ENCODE measurements around the gene GDF2.
A peak's percentile ranks its signal among the peaks of the same experiment; 100 is the strongest.

GDF2 gene

DNA sequence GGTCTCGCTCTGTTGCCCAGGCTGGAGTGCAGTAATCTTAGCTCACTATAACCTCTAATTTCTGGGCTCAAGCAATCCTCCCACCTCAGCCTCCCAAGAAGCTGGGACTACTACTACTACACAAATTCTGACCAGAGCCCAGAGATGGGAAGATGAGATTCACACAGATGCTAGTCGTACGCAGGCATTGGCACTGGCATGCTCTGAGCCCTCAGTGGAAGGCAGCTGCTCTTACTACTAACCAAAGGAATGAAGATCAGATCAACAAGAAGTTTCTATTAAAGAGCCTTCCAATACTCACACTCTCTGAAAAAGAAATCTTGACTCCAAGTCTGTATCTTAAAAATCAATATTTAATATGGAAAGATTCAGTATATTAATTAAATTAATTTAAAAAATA lies 10.7 kb downstream of the GDF2 start:
- no peak for DNase-seq (ENCODE audit: low read depth in 2 of 2)

DNA sequence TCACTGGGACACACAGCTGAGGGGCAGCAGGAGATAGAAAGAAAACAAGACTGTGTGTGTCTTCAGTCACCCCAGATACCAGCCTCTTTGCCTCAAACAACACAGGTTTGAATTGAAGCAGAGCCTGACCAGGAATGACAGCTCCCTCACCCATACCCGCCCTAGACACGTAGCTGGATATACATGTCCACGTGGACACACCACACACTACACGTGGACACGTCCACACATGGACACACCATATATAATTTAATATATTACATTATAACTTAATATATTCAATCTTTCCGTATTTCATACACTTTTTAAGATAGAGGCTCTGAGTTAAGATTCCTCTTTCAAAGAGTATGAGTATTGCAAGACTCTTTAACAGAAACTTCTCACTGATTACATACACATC lies 11.3 kb downstream of the GDF2 start:
- no peak for DNase-seq (ENCODE audit: low read depth in 2 of 2)

DNA sequence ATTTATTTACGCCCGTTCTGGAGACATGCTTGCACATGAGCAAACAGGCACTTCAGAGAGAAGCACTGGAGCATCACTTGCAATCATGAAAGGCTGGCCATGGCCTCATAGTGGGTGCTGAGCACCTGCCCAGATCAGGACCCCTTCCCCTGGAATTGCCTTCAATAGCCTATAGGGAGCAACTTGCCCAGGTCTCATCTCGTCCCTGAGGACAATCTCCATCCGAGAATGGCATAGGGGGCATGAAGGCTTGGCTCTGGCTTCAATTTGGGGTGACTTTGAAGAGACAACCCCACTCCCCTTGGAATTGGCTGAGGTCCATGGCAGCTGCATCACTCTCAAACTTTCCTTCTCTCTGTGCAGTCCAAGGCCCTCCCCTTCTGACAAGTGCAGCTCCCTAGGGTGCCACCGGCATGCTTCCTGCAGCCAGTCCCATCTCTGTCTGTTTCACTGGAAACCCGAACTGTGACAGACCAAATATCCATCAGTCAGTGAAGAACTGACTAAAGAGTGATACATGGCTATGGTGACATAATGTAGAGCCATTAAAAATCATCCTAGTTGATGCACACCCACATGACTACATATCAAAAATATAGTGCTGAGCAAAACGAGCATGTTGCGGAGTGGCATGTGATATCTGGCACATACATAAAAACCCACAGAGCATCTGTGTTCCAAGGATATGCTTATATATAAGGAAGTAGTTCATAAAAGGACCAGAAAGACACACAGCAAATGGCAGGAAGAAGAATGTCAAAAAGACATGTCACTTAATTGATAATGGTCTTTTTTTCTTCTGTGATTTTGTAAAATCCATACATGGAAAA lies 12.4 kb downstream of the GDF2 start:
- no peak for DNase-seq (ENCODE audit: low read depth in 2 of 2)

DNA sequence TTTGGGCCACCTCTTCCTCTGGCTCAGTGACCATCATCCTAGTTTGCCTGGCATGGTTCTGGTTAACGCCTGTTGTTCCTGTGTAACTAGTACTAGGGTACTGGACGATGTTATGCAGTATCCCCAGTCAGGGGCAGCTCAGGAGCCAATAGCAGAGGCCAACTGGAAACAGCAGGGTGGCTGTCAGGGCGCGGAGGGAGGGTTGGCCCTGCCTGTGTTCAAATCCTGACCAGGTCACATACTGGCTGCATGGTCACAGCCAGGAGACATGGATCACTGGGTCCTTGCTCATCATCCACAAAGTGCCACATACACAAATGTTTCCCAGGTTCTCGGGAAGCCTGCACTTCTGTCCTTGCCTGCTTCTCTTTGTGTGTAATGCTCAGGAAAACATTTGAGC lies 13.7 kb downstream of the GDF2 start:
- DNase-seq (ENCODE audit: low read depth in 2 of 2): no peak

DNA sequence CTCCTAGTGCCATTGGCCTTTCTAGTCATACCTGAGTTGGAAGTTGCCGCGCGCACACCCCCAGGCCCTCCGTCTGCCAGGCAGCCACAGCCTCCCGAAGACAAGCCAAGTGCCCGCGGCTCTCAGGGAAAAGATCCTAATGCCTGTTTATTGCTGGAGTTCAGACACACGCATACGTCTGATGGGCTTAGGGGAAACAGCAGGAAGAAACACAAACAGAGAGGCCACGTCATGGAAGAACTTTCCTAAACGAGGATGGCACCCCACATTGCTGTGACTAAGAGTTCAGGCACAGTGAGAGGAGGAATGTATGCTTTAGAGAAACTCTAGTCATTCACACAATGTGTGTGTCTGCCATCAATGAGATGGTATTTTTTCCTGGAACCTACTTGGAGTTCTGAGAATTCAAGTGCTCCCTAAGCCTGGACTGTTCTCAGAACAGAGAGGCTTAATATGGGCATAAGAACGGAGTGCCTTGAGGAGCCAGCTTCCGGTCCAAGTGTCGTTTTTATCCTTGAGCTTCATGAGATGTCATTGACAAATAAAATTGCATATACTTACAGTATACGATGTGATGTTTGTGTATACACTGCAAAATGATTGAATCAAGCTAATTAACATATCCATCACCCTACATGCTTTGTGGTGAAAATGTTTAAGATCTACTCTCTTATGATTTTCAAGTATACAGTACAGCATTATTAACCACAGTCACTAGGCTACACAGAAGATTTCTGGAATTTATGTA lies 14.3 kb downstream of the GDF2 start:
- no peak for DNase-seq (ENCODE audit: low read depth in 2 of 2)

DNA sequence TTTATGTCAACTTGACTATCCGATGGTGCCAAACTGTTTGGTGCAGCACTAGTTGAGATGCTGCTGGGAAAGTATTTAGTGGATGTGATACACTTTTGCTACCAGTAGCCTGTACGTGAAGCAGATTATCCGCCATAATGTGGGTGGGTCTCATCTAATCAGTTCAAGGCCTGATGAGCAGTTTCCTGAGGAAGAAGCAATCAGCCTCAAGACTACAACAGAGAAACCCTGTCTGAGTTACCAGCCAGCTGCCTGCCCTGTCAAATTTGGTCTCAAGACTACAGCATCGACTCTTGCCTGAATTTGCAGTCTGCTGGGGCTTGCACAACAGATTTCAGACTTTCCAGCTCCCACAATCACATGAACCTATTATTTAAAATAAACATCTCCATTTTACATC lies 15.1 kb downstream of the GDF2 start:
- no peak for DNase-seq (ENCODE audit: low read depth in 2 of 2)

DNA sequence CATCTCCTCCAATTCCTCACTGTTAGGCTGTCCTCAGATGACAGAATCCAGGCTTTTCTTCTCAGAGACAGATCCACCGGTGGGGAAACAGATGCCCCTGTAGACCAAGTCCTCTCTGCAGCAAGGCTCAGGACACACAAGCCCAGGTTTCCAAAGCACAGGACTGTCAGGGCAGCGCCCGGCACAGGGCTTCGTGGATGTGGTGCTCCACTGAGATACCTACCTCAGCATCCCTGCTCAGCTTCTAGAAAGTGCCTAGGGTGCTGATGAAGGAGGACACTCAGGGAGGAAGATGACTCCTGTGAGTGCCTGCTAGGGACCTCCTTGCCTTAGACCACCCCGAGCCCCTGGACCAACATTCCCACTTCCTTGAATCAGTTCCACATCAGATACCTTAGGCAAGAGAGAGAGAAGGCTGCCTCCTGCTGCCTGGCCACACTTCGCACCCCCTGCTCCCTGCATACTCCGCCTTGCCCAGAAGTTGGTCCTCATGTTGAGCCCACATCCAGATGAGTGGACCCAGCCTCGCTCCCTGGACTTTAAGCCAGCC lies 17.0 kb downstream of the GDF2 start:
- DNase-seq (ENCODE audit: low read depth in 2 of 2): no peak

DNA sequence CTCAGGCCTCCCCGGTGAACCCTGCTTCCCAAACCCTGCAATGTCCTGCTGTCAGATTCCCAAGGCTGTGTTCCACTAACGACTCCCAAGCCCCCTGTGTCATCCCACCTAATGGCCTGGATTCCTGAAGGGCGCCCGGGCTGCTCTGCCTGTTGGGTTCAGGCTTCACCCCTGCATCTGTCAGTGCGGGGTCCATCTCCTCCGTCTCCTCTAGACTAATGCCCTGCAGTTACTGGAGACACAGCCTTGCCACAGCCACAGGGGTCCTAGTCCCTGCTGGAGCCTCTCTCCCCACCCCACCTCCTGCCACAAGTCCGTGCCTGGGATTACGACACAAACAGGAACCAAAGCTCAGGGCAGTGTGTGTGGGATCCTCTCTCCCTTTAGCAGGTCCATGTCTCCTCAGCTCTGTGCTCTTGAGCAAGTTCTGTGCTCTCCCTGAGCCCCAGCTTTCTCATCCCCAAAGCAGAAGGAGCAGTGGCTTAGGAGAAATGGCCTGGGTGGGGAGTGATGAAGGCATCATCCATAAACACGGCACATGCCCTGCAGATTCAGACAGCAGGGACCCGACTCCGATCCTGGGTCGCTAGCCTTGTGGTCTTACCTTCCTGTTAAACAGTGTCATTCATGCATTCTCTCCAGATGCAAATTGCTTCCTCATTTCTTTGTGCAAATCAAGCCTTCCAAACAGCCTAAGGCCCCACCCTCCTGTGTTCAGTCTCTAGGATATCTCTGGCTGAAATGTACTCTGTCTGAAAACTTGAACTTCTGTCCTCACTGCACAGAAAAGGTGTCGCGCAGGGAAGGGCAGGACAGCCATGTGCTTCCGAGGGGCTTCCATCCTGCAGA lies 17.7 kb downstream of the GDF2 start:
- DNase-seq (ENCODE audit: low read depth in 2 of 2): no peak

DNA sequence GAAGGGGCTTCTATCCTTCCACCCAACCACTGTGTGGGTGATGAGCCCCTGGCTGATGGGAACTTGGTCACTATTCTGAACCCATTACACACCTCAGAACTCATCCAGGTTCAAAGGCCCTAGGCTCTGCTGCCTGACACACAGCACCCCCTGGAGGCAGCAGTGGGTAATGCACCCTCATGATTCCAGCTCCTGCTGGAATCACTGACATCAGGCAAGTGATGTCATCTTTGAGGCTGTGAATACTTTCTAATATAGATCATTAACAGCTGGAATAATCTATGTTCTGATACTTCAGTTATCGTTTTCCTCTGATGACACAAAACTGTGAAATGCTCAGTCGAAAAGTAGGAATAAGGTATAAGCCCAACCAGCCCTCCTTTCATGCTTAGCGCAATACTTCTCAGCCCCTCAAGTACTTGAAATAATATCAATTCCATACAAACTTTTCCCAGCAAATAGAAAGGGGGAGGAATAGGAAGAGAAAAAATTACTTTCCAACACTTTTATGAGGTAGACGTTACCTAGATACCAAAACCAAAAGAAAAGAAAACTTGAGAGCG lies 18.4 kb downstream of the GDF2 start:
- DNase-seq (ENCODE audit: low read depth in 2 of 2): peak; percentile 68

DNA sequence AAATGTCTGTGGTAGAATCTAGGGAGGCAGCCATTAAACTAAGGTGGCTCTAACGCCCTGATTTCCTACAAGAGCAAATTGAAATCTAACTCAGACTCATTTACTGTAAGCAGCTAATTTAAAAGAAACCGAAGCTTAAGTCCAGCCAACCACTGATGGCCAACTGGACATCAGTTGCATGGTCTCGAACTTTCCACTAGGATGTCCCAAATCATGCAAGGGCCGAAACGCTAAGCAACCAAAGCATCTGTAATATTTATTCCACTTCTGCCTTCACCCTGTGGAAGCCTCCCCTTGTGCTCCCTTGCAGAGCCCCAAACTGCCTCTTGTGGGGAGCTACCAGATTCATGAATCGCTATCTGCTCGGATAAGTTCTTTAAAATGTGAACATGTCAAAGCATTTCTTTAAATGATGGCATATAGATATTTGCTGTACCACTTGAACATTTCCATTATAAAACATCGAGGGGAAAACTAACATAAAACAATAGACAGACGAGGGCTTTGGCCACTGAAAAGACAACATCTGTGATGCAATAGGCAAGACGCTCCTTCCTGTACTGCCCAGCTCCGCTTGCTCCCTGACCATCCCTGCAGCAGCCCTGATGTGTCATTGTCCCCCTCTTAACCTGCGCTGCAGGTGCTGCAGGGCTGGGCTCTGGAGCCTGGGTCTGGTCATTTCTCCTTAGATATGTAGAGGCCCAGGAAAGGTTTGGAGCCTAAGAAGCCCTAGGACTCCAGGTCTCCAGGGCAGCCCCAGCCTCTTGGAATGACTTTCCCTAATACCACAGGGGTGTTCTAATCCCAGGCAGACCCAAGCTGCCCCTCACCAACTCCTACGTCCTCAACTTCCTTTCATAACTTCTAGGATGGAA lies 23.0 kb downstream of the GDF2 start:
- DNase-seq (ENCODE audit: low read depth in 2 of 2): no peak

DNA sequence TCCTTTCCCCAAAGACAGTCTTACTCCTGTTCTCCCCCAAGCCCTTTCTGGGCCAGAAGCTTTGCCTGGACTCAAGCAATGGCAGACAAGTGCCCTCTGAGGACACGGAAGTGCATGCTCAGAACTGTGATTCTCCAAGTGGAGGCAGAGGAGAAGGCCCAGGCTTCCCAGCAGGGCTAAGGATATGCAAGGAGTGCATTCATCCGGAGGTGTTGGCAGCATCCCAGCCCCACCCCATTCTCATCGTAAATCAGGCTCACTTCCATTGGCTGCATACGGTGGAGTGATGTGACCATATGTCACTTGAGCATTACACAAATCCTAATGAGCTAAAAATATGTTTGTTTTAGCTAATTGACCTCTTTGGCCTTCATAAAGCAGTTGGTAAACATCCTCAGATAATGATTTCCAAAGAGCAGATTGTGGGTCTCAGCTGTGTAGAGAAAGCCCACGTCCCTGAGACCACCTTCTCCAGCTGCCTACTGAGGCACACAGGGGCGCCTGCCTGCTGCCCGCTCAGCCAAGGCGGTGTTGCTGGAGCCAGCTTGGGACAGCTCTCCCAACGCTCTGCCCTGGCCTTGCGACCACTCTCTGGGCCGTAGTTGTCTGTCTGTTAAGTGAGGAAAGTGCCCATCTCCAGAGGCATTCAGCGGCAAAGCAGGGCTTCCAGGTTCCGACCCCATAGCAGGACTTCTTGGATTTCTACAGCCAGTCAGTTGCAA lies 24.5 kb downstream of the GDF2 start:
- DNase-seq (ENCODE audit: low read depth in 2 of 2): no peak

DNA sequence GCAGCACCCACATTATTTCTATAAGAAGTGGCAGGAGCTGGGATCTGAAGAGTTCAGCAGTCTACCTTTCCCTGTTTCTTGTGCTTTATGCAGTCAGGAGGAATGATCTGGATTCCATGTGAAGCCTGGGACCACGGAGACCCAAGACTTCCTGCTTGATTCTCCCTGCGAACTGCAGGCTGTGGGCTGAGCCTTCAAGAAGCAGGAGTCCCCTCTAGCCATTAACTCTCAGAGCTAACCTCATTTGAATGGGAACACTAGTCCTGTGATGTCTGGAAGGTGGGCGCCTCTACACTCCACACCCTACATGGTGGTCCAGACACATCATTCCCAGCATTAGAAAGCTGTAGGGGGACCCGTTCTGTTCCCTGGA lies 25.0 kb downstream of the GDF2 start:
- DNase-seq (ENCODE audit: low read depth in 2 of 2): no peak

DNA sequence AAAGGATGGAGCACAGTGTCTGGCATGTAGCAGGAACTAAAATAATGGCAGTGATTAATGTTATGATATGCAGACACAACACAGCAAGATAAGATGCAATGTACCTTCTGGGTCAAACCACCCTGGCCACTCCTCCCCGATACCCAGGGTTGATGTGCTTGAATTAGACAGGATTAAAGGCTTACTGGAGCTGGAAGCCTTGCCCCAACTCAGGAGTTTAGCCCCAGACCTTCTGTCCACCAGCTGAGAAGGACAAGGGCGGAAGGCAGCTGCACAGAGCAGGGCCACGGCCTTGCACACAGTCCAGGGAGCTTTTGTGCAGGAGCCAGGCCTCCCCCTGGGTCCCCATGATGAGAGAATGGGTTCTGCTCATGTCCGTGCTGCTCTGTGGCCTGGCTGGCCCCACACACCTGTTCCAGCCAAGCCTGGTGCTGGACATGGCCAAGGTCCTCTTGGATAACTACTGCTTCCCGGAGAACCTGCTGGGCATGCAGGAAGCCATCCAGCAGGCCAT lies 25.9 kb downstream of the GDF2 start, which contains the start of gene RBP3:
TSS of gene RBP3 (plus strand) at position 226 of the 514 bp plus-strand sequence. CDS start at position 348, 122 bp downstream.
- no peak for DNase-seq (ENCODE audit: low read depth in 2 of 2)

DNA sequence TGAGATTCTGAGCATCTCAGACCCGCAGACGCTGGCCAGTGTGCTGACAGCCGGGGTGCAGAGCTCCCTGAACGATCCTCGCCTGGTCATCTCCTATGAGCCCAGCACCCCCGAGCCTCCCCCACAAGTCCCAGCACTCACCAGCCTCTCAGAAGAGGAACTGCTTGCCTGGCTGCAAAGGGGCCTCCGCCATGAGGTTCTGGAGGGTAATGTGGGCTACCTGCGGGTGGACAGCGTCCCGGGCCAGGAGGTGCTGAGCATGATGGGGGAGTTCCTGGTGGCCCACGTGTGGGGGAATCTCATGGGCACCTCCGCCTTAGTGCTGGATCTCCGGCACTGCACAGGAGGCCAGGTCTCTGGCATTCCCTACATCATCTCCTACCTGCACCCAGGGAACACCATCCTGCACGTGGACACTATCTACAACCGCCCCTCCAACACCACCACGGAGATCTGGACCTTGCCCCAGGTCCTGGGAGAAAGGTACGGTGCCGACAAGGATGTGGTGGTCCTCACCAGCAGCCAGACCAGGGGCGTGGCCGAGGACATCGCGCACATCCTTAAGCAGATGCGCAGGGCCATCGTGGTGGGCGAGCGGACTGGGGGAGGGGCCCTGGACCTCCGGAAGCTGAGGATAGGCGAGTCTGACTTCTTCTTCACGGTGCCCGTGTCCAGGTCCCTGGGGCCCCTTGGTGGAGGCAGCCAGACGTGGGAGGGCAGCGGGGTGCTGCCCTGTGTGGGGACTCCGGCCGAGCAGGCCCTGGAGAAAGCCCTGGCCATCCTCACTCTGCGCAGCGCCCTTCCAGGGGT lies 26.6 kb downstream of the GDF2 start:
- DNase-seq (ENCODE audit: low read depth in 2 of 2): no peak

DNA sequence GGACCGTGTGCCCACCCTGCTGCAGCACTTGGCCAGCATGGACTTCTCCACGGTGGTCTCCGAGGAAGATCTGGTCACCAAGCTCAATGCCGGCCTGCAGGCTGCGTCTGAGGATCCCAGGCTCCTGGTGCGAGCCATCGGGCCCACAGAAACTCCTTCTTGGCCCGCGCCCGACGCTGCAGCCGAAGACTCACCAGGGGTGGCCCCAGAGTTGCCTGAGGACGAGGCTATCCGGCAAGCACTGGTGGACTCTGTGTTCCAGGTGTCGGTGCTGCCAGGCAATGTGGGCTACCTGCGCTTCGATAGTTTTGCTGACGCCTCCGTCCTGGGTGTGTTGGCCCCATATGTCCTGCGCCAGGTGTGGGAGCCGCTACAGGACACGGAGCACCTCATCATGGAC lies 27.3 kb downstream of the GDF2 start:
- DNase-seq (ENCODE audit: low read depth in 2 of 2): no peak

DNA sequence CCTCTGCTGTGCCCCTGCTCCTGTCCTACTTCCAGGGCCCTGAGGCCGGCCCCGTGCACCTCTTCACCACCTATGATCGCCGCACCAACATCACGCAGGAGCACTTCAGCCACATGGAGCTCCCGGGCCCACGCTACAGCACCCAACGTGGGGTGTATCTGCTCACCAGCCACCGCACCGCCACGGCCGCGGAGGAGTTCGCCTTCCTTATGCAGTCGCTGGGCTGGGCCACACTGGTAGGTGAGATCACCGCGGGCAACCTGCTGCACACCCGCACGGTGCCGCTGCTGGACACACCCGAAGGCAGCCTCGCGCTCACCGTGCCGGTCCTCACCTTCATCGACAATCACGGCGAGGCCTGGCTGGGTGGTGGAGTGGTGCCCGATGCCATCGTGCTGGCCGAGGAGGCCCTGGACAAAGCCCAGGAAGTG lies 27.7 kb downstream of the GDF2 start:
- DNase-seq (ENCODE audit: low read depth in 2 of 2): no peak

DNA sequence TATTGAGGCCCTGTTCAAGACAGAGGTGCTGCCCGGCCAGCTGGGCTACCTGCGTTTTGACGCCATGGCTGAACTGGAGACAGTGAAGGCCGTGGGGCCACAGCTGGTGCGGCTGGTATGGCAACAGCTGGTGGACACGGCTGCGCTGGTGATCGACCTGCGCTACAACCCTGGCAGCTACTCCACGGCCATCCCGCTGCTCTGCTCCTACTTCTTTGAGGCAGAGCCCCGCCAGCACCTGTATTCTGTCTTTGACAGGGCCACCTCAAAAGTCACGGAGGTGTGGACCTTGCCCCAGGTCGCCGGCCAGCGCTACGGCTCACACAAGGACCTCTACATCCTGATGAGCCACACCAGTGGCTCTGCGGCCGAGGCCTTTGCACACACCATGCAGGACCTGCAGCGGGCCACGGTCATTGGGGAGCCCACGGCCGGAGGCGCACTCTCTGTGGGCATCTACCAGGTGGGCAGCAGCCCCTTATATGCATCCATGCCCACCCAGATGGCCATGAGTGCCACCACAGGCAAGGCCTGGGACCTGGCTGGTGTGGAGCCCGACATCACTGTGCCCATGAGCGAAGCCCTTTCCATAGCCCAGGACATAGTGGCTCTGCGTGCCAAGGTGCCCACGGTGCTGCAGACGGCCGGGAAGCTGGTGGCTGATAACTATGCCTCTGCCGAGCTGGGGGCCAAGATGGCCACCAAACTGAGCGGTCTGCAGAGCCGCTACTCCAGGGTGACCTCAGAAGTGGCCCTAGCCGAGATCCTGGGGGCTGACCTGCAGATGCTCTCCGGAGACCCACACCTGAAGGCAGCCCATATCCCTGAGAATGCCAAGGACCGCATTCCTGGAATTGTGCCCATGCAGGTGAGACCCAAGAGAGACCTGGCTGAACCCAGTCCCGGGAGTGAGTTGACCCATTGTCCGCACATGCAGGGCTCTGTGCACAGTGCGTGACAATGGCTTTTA lies 28.7 kb downstream of the GDF2 start:
- DNase-seq (ENCODE audit: low read depth in 2 of 2): no peak

Measured in stimulated activated CD4-positive, alpha-beta T cell treated with anti-CD3 and anti-CD28 coated beads, Interleukin-1b, Interleukin-23, amount 100 ng/mL, for 4 hours (primary cell).